Panc1 (cell line): ENCODE data around the gene RANBP3. TPM values are rescaled to one million over a fixed set of nuclear protein-coding genes. Genes with fewer than 3 reads are reported as not detected.

ENCODE experiments used
- ATAC-seq: fragments of 200-7000 bp; cut with Tn5 transposase; 2 replicates; pipeline ENCODE4 v1.9.1; 2020; ENCODE audit warnings: mild to moderate bottlenecking, moderate library complexity
- BruUV-seq: library from RNA; stranded (reverse); fragments of 400-500 nt; replicated peaks from 2 replicates; lab custom pipeline; 2021; lab: Mats Ljungman, UMichigan
- CTCF ChIA-PET: fragments of 300-600 bp; sonication (Branson Sonifier 250); formaldehyde crosslinking; loops from one replicate; lab custom pipeline; 2022; ENCODE audit warnings: antibody characterized with exemption; lab: Charles Lee
- POLR2A ChIA-PET: fragments of 300-600 bp; sonication (Branson Sonifier 250); formaldehyde crosslinking; loops from one replicate; lab custom pipeline; 2022; ENCODE audit warnings: antibody characterized with exemption; lab: Charles Lee
- DNase-seq: peaks from one replicate; pipeline ENCODE4 v3.0.0-alpha.2; 2010; ENCODE audit warnings: low read depth, low spot score
- H3K27ac ChIP-seq: 2 replicates; pipeline ENCODE4 v1.5.1; 2011; ENCODE audit warnings: mild to moderate bottlenecking, low read length, inconsistent platforms
- H3K27me3 ChIP-seq: fragments of 200-500 bp; sonication (Bioruptor generic); 2 replicates; pipeline ENCODE4 v1.6.0; 2014; ENCODE audit warnings: low read length, inconsistent platforms; ENCODE audit not compliant: control insufficient read depth, insufficient read depth
- H3K36me3 ChIP-seq: fragments of 200-500 bp; sonication (Bioruptor generic); 2 replicates; pipeline ENCODE4 v1.5.1; 2014; ENCODE audit warnings: inconsistent platforms, mild to moderate bottlenecking, low read length, moderate library complexity; ENCODE audit not compliant: control insufficient read depth, insufficient read depth
- H3K4me1 ChIP-seq: 2 replicates; pipeline ENCODE4 v1.5.1; 2011; ENCODE audit warnings: inconsistent platforms, mild to moderate bottlenecking, low read length, moderate library complexity; ENCODE audit not compliant: control insufficient read depth, insufficient read depth
- H3K4me3 ChIP-seq, 2 experiments: 2 replicates each; pipeline ENCODE4 v1.5.1; 2011 to 2012; ENCODE audit warnings: low read depth in 2 of 2, low read length in 2 of 2, mild to moderate bottlenecking in 2 of 2, inconsistent platforms in 1 of 2, moderate library complexity in 1 of 2
- H3K9me3 ChIP-seq: fragments of 200-500 bp; sonication (Bioruptor generic); 2 replicates; pipeline ENCODE4 v1.5.1; 2014; ENCODE audit warnings: low read depth, mild to moderate bottlenecking, inconsistent platforms, low read length, moderate library complexity; ENCODE audit not compliant: control insufficient read depth, insufficient read depth
- CTCF ChIP-seq: fragments of 450-650 bp; IDR thresholded peaks from 2 replicates; pipeline ENCODE4 v1.5.1; 2017; ENCODE audit warnings: mild to moderate bottlenecking
- POLR2AphosphoS5 ChIP-seq: IDR thresholded peaks from 2 replicates; pipeline ENCODE4 v1.6.1; 2012; ENCODE audit warnings: mild to moderate bottlenecking, low read depth, low read length, moderate library complexity
- REST ChIP-seq, 2 experiments: IDR thresholded peaks; 2 replicates each; pipeline ENCODE4 v1.6.1; 2011 to 2012; ENCODE audit warnings: low read depth in 2 of 2, control low read depth in 1 of 2, low read length in 1 of 2, mild to moderate bottlenecking in 1 of 2, moderate library complexity in 1 of 2; ENCODE audit not compliant: insufficient read depth in 1 of 2
- SIN3A ChIP-seq: IDR thresholded peaks from 2 replicates; pipeline ENCODE4 v1.6.1; 2012; ENCODE audit warnings: low read depth, mild to moderate bottlenecking, low read length, moderate library complexity, borderline replicate concordance; ENCODE audit not compliant: insufficient read depth
- TCF7L2 ChIP-seq: IDR thresholded peaks from 2 replicates; pipeline ENCODE4 v1.6.1; 2011; ENCODE audit warnings: mild to moderate bottlenecking, low read depth, low read length, inconsistent platforms
- in situ Hi-C: cut with HindIII; loops from 2 replicates; pipeline ENCODE4 v1.10.0; 2016; ENCODE audit warnings: low sequenced_read_pairs, low pct_unique_long_range_greater_than_20kb
- intact Hi-C: fragments of 100-400 bp; cut with micrococcal nuclease; formaldehyde crosslinking; loops from one replicate; pipeline ENCODE4 v1.10.0; 2022; ENCODE audit not compliant: unreplicated experiment
- total RNA-seq: library from RNA; stranded (reverse); gene quantifications from one replicate; pipeline ENCODE4 v1.2.1, GENCODE V29; 2021; ENCODE audit not compliant: unreplicated experiment

The RANBP3 gene
- total RNA-seq, 1 experiment from 2014 or later: 54.6 TPM

- Histone ChIP-seq H3K27me3 (no peaks in the 10 kb centered on the region), H3K36me3 (no peaks in the 10 kb centered on the region), H3K9me3 (no peaks in the 10 kb centered on the region), H3K4me3 (no peak overlapping the region), H3K27ac (no peak overlapping the region), H3K4me1 (peaks cover 9% of the 10 kb centered on the region)
- BruUV-seq: no TSS peak
- ChIA-PET POLR2A (no interaction called here), CTCF (no interaction called here)
- no peak for ATAC-seq
- in situ Hi-C loops (no loop called here), intact Hi-C loops (no loop called here)
- DNase-seq: no peak
- TF ChIP-seq POLR2AphosphoS5 (no peak), REST (IDR thresholded peaks at IDR 0.05; ENCODE audit: insufficient read depth in 1 of 2, low read depth in 2 of 2, low read length in 1 of 2) (no peak), SIN3A (no peak), TCF7L2 (no peak), CTCF (no peak)
These were observed 28.1 kb downstream of the RANBP3 start for GRCh38 chr19:5949792-5950305.

GRCh38 chr19:5948752-5949564 lies 29.0 kb downstream of the RANBP3 start:
- DNase-seq (no peak), ATAC-seq (no peak)
- Histone ChIP-seq H3K9me3 (no peaks in the 10 kb centered on the region), H3K36me3 (no peaks in the 10 kb centered on the region), H3K4me3 (no peak overlapping the region), H3K27me3 (no peaks in the 10 kb centered on the region), H3K4me1 (peaks cover under 1% of the 10 kb centered on the region; the same call in 1 of the 2 replicates), H3K27ac (no peak overlapping the region)
- CTCF ChIA-PET: no interaction called here
- no TSS peak for BruUV-seq
- intact Hi-C loops: no loop called here
- in situ Hi-C loops: no loop called here
- TF ChIP-seq CTCF (no peak), POLR2AphosphoS5 (no peak), TCF7L2 (no peak), REST (IDR thresholded peaks at IDR 0.05; ENCODE audit: insufficient read depth in 1 of 2, low read depth in 2 of 2, low read length in 1 of 2) (no peak), SIN3A (no peak)
- POLR2A ChIA-PET: no interaction called here
